Left lung (tissue), 10 donors: ENCODE measurements around the gene PLXNB3. TPM values are rescaled to one million over a fixed set of nuclear protein-coding genes. Genes with fewer than 3 reads are reported as not detected.
A peak's percentile ranks its signal among the peaks of the same experiment; 100 is the strongest.

Experiments
- ATAC-seq: fragments of 200-7000 bp; cut with Tn5 transposase; one replicate; pipeline ENCODE4 v1.9.1; 2020; ENCODE audit warnings: moderate library complexity
- DNase-seq, 4 donors: peaks; one replicate each; pipeline ENCODE4 v3.0.0-alpha.2; 2013 to 2020
- H3K27ac ChIP-seq, 2 donors: fragments of 200-600 bp; sonication (generic) in 1 of 2; one replicate each; pipeline versions ENCODE4 v1.5.0 to v1.8.0; 2020 to 2021
- H3K27me3 ChIP-seq, 2 donors: fragments of 200-600 bp; sonication (generic) in 1 of 2; one replicate each; pipeline versions ENCODE4 v1.5.0 to v1.8.0; 2020 to 2021
- H3K36me3 ChIP-seq, 2 donors: fragments of 200-600 bp; sonication (generic) in 1 of 2; one replicate each; pipeline versions ENCODE4 v1.5.0 to v1.8.0; 2020 to 2021
- H3K4me1 ChIP-seq, 2 donors: fragments of 200-600 bp; one replicate each; pipeline ENCODE4 v1.8.0; 2021
- H3K4me3 ChIP-seq, 2 donors: fragments of 200-600 bp; sonication (generic) in 1 of 2; one replicate each; pipeline versions ENCODE4 v1.5.0 to v1.8.0; 2020 to 2021; ENCODE audit warnings: mild to moderate bottlenecking in 1 of 2
- H3K9me3 ChIP-seq, 2 donors: fragments of 200-600 bp; sonication (generic) in 1 of 2; one replicate each; pipeline versions ENCODE4 v1.5.0 to v1.8.0; 2020 to 2021
- CTCF ChIP-seq, 2 donors: fragments of 200-600 bp; sonication (generic) in 1 of 2; IDR thresholded peaks; one replicate each; pipeline versions ENCODE4 v1.5.0 to v1.8.0; 2021; ENCODE audit warnings: antibody characterized with exemption in 2 of 2
- intact Hi-C, 2 donors: fragments of 100-400 bp; cut with DNase I; formaldehyde crosslinking; loops; one replicate each; pipeline versions ENCODE4 v1.11.2 to v1.14.2; 2022
- polyA plus RNA-seq, 6 donors: library from polyadenylated mRNA; unstranded; fragments of 120-200 nt; gene quantifications; one replicate each; pipeline ENCODE4 v1.2.1, GENCODE V29; 2013; ENCODE audit not compliant: insufficient read length in 6 of 6
- total RNA-seq, 2 donors: library from RNA; stranded (reverse); fragmentation: NEBNext Ultra II Directional; extraction: Animal tissue kit (Norgen Biotek cat#: 25700); gene quantifications; one replicate each; pipeline ENCODE4 v1.2.1, GENCODE V29; 2021
- donor health status: DM: no; HTN: yes; CAD: no.
- donor health status: DM: no; HTN: no; CAD: no.

Gene PLXNB3
- total and polyA plus RNA-seq, 8 donors: 2.7 to 5.2 (median 3.6) TPM

- Histone ChIP-seq H3K27ac (no peak overlapping the region), H3K4me1 (no peaks in the 10 kb centered on the region), H3K9me3 (no peaks in the 10 kb centered on the region), H3K4me3 (no peak overlapping the region), H3K36me3 (no peaks in the 10 kb centered on the region), H3K27me3 (no peaks in the 10 kb centered on the region)
- no peak for ATAC-seq
- intact Hi-C loops: no loop called here
- TF ChIP-seq CTCF (IDR thresholded peaks at IDR 0.05): no peak
- no peak for DNase-seq
These were observed 8.9 kb upstream of the PLXNB3 start for GRCh38 chrX:153755136-153755535.

DNA sequence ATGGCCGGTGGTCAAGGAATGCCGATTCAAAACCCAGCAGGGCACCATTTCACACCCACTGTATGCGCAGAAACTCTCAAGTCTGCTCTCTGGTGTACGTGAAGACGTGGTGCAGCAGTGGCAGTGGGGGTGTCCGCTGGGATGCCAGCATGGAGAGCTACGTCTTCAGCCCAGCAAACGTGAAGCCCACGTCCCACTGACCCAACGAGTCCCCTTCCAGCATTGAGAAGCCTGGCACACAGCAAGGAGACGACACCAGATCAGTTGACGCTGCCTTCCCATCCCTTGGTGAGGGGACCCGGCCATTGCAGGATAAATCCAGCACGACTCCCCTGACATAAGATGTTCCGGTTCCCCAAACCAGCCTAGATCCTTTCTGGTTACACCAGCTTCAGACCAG is 2.2 kb upstream of the PLXNB3 start:
- TF ChIP-seq CTCF (IDR thresholded peaks at IDR 0.05): no peak
- Histone ChIP-seq H3K4me1 (peaks cover 0 to 5% of the 10 kb centered on the region in 2 donors), H3K27me3 (no peaks in the 10 kb centered on the region), H3K4me3 (no peak overlapping the region), H3K36me3 (no peaks in the 10 kb centered on the region), H3K27ac (no peak overlapping the region), H3K9me3 (no peaks in the 10 kb centered on the region)
- intact Hi-C loops: loop anchor here in 1 of 2 donors (10.0 kb wide), 1 partner anchor 183 kb away; the partner anchor contains the start of gene RENBP
- DNase-seq (no peak), ATAC-seq (no peak)

GRCh38 chrX:153762626-153763173 is 1.3 kb upstream of the PLXNB3 start:
- Histone ChIP-seq H3K36me3 (no peaks in the 10 kb centered on the region), H3K27me3 (no peaks in the 10 kb centered on the region), H3K27ac (no peak overlapping the region), H3K4me3 (no peak overlapping the region), H3K9me3 (no peaks in the 10 kb centered on the region), H3K4me1 (peaks cover 0 to 5% of the 10 kb centered on the region in 2 donors)
- no peak for TF ChIP-seq CTCF (IDR thresholded peaks at IDR 0.05)
- ATAC-seq: no peak
- intact Hi-C loops: loop anchor here in 1 of 2 donors (10.0 kb wide), 1 partner anchor 182 kb away; the partner anchor contains the start of gene RENBP
- peak in 1 of 4 donors; percentile 23 for DNase-seq

GRCh38 chrX:153763298-153763932 is 634 bp upstream of the PLXNB3 start:
- intact Hi-C loops: loop anchor here in 1 of 2 donors (10.0 kb wide), 1 partner anchor 181 kb away; the partner anchor contains the start of gene RENBP
- H3K4me3 ChIP-seq: no peak overlapping the region
- no peaks in the 10 kb centered on the region for H3K9me3 ChIP-seq
- peaks cover 0 to 5% of the 10 kb centered on the region in 2 donors for H3K4me1 ChIP-seq
- no peak for TF ChIP-seq CTCF (IDR thresholded peaks at IDR 0.05)
- no peaks in the 10 kb centered on the region for H3K36me3 ChIP-seq
- DNase-seq: no peak
- no peak for ATAC-seq
- H3K27ac ChIP-seq: no peak overlapping the region
- no peaks in the 10 kb centered on the region for H3K27me3 ChIP-seq

GRCh38 chrX:153764786-153765137 is 713 bp downstream of the PLXNB3 start:
- TF ChIP-seq CTCF (IDR thresholded peaks at IDR 0.05): no peak
- Histone ChIP-seq H3K4me3 (no peak overlapping the region), H3K4me1 (peaks cover 0 to 5% of the 10 kb centered on the region in 2 donors), H3K36me3 (no peaks in the 10 kb centered on the region), H3K27me3 (no peaks in the 10 kb centered on the region), H3K9me3 (no peaks in the 10 kb centered on the region), H3K27ac (no peak overlapping the region)
- ATAC-seq (no peak), DNase-seq (peak in 1 of 4 donors; percentile 37)
- intact Hi-C loops: loop anchor here in 1 of 2 donors (10.0 kb wide), 1 partner anchor 180 kb away; the partner anchor contains the start of gene RENBP
